HG03097 (cell line): Measurements from ENCODE around the gene TMEM200A.

Source experiments
- ATAC-seq: cut with Tn5 transposase; IDR thresholded peaks from one replicate; pipeline ENCODE4 v1.9.1; 2021; ENCODE audit not compliant: unreplicated experiment, low FRiP score

TMEM200A gene

GRCh38 chr6:130377371-130377770 is 11.6 kb downstream of the TMEM200A start:
- ATAC-seq = no peak

GRCh38 chr6:130377915-130378314 is 12.1 kb downstream of the TMEM200A start:
- no peak for ATAC-seq

DNA sequence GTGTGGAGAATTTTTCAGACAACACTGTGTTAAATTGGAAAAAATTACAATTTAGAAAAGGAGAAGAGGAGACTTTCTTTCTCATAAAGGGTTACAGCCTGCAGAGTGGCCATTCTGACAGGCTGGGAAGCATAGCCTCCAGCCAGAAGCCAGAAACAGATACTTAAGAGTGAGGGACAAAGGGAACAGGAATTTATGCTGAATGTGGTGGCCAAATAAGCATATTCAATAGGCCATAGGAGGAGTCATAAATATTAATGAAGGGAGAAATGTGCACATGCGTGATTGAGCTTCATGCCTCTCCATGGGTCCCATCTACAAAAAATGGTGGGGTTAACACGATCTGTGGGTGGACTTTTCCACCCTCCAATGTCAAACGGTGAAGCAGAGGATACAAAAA is 13.4 kb downstream of the TMEM200A start:
- no peak for ATAC-seq

DNA sequence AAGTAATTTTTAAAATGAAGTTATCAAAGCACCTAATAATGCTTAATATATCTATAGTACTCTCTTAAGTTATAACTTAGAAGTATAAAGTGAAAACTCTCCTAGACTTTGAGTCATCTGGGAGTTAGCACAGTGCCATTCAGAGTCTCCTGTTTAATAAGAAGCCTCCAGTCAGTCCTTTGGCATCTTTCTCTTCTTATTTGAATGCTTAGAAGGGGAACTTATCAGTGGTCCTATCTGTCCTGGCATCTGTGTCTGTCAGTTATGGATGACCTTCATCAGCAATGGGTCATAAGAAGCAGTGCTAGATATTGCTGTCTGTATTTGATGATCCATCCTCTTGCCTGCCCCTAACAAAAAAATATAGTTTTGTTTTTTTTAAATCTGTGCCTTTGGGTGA is 15.2 kb downstream of the TMEM200A start:
- no peak for ATAC-seq

DNA sequence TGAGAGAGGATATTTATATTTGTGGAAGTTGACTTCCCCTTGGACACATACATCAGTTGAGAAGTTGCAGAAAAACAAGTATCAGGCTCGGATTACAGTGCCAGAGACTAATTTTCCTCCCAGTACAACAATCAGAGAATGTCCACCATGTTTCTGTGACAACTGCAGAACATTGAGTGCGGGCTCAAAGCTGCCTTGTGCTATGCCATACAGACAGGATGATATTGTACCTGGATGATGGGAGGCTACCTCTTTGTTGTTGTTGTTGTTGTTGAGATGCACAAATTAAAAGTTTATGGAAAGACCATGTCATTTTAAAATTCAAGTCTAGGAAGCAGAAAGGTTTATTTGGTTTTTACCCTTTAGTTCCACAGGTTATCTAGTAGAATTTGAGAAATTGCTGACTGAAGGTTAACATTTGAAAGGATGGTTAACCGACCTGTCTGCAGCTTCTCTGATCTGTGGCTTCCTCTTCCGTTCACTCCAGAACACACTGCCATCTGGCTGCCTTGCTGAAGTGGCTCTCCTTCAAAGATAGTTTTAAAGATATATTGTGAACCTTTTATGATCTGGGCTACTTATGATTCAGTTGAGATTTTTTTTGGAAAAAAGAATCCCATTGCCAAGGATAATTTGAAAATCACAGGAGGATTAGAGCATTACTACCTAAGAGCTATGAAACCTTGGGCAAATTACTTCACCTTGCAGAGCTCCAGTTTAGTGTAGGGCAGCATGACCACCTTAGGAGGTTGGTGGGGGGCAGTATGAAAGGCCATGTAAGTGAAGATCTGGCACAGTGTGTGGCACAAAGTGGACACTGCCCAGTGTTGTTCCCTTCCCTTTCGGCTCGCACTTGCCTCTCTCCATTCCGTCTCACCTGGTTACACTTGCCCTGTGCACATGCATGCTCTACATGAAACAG is 15.9 kb downstream of the TMEM200A start:
- peak; percentile 80 for ATAC-seq

DNA sequence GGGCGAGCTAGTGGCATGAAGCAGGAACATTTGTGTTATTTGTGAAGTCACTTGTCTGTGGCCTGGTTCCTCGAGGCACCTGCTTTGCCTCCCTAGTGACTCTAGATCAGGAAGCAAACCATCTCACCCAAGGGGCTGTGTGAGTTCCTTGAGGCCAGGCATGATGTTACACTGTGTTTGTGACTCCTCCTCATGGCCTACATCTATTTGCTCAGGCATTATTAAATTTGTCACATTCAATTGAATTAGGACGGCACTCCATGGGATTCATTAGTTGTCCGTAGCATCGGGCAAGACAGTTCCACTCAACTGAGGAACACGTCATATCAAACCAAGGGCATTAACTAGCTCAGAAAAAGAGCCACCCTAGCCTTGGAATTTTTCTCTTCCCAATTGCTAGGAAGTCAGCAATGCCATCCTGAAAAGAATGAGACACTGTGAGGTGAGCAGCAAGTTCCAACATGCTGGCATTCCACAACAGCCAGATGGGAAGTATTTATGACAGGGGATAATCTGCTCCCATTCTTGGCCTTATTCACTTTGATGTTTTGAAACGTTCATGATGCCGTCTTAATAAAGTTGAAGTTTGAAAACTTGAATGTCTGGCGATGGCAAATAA is 17.2 kb downstream of the TMEM200A start:
- ATAC-seq = no peak

GRCh38 chr6:130385064-130385695 is 19.4 kb downstream of the TMEM200A start:
- ATAC-seq = no peak

- no peak for ATAC-seq
Measured at GRCh38 chr6:130389142-130389541, 23.3 kb downstream of the TMEM200A start.

DNA sequence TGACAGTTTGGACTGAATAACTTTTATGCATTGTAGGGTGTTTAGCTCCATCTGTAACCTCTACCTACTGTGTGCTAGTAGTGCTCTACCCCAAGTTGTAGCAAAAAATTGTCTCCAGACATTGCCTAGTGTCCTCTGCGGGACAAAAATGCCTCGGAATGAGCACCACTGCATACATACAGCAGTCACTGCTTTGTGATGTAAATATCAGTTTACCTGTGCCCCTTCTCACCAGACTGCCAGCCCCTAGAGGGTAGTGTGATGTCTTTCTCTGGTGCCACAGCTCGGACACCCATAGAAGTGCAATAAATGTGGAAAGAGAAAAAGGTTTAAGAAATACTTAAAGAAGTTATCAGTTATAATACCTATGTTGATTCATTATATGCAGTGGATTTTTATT is 25.1 kb downstream of the TMEM200A start:
- ATAC-seq = no peak

DNA sequence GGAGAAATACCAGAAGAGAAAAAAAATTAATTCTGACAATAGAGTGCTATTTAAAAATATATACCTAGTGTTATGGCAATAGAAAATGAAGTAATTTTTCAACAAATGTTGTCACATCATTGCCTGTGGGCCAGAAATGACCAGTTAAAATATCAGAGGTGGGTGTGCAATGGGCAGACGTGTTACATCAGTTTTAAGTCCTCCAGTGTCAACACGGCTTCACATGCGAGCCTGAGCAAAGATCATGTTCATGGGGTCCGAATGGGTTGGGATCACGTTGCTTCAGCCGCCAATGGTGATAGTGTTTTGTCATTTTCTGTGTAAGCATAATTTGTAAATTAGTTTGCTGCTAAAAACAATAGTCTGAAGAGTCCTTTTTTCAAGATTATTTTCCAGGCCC is 27.5 kb downstream of the TMEM200A start:
- no peak for ATAC-seq

DNA sequence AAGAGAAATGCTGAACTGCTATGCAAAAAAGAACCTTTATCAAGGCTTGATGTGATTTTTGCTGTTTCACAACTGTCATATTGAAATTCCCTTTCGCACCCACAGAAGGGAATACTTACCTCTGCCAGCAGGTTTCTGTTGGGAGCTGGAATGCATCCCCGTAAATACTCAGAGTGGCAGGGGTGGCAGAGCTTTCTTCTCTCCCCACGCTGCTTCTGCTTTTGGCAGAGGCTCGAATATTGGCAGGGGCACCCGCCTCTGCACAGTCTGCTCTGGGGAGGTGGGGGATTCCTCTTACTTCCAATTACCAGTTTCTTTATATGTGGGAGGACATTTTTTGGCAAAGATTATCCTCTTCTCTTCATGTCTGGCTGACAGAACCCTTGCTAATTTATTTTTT is 28.4 kb downstream of the TMEM200A start:
- ATAC-seq = no peak

DNA sequence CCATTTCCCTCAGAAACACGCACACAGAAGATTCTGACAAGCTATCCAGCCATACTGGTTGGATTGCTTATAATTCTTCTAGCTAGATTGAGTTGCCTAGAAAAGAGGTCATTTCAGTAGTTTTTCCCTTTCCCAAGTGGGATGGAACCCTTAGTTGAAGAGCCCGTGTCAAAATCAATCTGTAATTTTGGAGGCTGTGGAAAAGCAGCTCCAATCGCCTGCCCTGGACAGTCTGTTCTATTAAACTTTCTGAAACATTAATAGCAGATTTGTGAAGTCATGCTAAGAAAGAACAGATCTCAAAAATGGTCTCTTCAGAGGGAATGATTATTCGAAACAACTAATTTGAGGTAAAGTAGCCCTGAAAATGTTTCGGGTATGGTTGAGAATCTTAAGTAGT is 29.3 kb downstream of the TMEM200A start:
- ATAC-seq = no peak

DNA sequence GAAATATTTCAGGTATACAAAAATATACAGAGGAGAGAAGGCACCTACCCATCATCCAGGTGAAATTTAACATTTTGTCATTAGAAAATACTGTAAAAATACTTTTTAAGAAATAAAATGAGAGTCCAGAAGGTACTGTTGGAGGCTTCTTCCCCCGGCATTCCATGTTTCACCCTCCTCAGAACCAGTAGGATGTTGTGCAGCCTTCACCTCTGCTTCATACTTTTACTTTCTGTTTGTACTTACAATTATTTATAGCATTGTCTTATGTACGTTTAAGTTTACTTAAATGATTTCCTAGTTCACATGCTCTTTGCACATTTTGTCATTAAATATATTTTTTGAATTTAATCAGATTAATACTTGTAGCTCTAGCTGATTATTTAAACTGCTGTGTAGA is 30.9 kb downstream of the TMEM200A start:
- ATAC-seq = no peak

DNA sequence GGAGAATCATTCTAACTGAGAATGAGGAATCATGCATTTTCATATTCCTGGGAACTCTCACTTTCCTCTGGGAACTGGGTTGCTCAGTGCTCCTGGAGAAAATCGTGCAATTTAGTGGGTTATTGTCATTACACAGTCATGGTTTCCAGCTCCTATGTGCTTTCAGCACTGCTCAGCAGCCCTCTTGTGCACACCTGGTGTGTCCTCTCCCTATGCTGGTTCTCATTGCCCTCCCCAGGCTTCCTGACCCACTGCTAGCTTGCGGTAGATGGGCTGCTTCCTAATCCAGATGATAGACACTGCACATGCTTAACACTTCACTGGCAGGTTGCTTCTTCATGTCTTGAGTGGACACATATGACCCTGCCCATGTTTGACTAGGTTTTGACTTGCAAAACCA is 39.7 kb downstream of the TMEM200A start:
- no peak for ATAC-seq

DNA sequence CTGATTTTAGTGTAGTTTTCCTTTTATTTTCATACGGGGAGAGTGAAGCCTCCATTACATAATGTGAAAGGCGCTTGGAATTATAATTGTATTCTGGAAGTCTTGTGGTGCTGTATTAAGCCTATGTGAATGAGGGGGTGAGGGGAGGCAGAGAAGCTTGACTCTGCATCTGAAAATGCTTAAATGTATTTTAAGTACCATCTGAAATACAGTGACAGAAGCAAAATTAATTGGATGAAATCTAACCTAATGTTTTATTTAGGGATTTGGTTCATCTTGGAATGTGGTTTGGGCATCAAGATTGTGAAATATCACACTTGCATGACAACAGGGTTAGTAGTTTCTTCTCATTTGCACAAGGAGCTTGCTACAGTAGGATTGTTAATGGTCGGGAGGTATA is 41.2 kb downstream of the TMEM200A start:
- ATAC-seq = no peak

GRCh38 chr6:130409418-130410100 is 43.7 kb downstream of the TMEM200A start:
- ATAC-seq = no peak

GRCh38 chr6:130411481-130411880 is 45.7 kb downstream of the TMEM200A start:
- no peak for ATAC-seq

DNA sequence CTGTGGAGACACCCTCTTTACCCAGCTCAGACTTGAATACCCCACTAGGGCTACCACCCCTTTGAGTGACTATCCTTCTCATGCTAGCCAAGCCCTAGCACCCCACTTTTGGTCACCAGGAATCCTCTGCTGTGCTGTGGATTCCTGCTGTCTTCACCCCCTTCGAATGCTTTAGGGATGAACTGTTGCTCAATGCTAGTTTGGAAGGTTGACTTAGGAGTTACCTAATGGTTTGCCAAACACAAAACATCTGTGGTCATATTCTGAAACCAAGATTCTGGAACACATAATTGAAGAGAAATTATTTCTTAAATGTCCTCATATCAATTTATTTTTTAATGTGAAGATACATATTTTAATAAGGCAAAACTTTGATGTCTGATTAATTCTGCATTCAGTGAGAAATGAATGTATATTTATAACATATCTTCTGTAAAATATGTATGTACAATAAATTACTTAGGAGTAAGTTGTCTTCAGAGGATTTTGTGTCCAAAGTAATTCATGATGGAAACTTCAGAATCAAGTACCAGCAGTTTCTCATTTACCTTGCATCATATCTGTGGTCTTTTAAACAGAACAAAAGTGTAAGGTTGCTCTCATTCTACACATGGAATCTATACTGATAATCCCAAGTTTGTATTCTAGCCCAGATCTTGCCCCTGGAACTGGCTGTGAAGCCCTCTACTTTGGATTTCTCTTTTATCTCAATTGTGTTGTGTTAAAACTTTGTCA is 46.9 kb downstream of the TMEM200A start:
- ATAC-seq = no peak

- no peak for ATAC-seq
Measured at GRCh38 chr6:130417951-130418350, 52.1 kb downstream of the TMEM200A start.

GRCh38 chr6:130420911-130421310 is 55.1 kb downstream of the TMEM200A start:
- no peak for ATAC-seq
